GM18498 (cell line): ENCODE data around the gene ZNF473.

Source experiments
- ATAC-seq: cut with Tn5 transposase; IDR thresholded peaks from one replicate; pipeline ENCODE4 v1.9.1; 2021; ENCODE audit warnings: mild to moderate bottlenecking, moderate library complexity; ENCODE audit not compliant: unreplicated experiment

Gene ZNF473

GRCh38 chr19:50025794-50026549, at the start of gene ZNF473:
Gene ZNF473 (plus strand): TSS chr19:50026005. CDS start chr19:50031083, 5,078 bp downstream.
- ATAC-seq: peak; percentile 70

GRCh38 chr19:49976496-49976895, 49.3 kb upstream of the ZNF473 start:
- ATAC-seq: no peak

GRCh38 chr19:49977076-49977475, 48.7 kb upstream of the ZNF473 start:
- ATAC-seq: no peak

GRCh38 chr19:49977881-49978280, 47.9 kb upstream of the ZNF473 start:
- no peak for ATAC-seq

GRCh38 chr19:49978324-49978723, 47.5 kb upstream of the ZNF473 start:
- ATAC-seq: no peak

GRCh38 chr19:49981603-49982593, 43.9 kb upstream of the ZNF473 start:
- ATAC-seq: no peak

- ATAC-seq: no peak
Observed at GRCh38 chr19:49983645-49984229, 42.1 kb upstream of the ZNF473 start.

GRCh38 chr19:49984491-49984890, 41.3 kb upstream of the ZNF473 start:
- ATAC-seq: no peak

- no peak for ATAC-seq
Observed at GRCh38 chr19:49985871-49986270, 39.9 kb upstream of the ZNF473 start.

- ATAC-seq: no peak
Observed at GRCh38 chr19:49986354-49986753, 39.5 kb upstream of the ZNF473 start.

- ATAC-seq: no peak
Observed at GRCh38 chr19:49987159-49987698, 38.6 kb upstream of the ZNF473 start.

GRCh38 chr19:49988007-49988406, 37.8 kb upstream of the ZNF473 start:
- ATAC-seq: no peak

GRCh38 chr19:49988433-49988832, 37.4 kb upstream of the ZNF473 start:
- ATAC-seq: no peak

GRCh38 chr19:49997709-49998108, 28.1 kb upstream of the ZNF473 start:
- no peak for ATAC-seq

- ATAC-seq: no peak
Observed at GRCh38 chr19:49999371-50000010, 26.3 kb upstream of the ZNF473 start.

- no peak for ATAC-seq
Observed at GRCh38 chr19:50000038-50000840, 25.6 kb upstream of the ZNF473 start.

GRCh38 chr19:50000841-50001557, 24.8 kb upstream of the ZNF473 start:
- ATAC-seq: no peak

- ATAC-seq: no peak
Observed at GRCh38 chr19:50001775-50002174, 24.0 kb upstream of the ZNF473 start.

- ATAC-seq: no peak
Observed at GRCh38 chr19:50002386-50002960, 23.3 kb upstream of the ZNF473 start.
